HepG2 (cell line): ENCODE measurements around the gene SHLD1. TPM values are rescaled to one million over a fixed set of nuclear protein-coding genes. Genes with fewer than 3 reads are reported as not detected.

Experiments
- ASH2L ChIP-seq: fragments of 300-600, 200-600 bp; sonication (generic); IDR thresholded peaks from 2 replicates; pipeline ENCODE4 v1.7.0; 2017; ENCODE audit warnings: low read depth, mild to moderate bottlenecking, moderate library complexity, mixed read lengths, low read length; ENCODE audit not compliant: insufficient read length
- EZH2 ChIP-seq: conservative IDR thresholded peaks from 2 replicates; pipeline ENCODE4 v1.6.1; 2012; ENCODE audit warnings: mild to moderate bottlenecking, low read depth, low read length, moderate library complexity
- FOSL2 ChIP-seq: sonication (generic); formaldehyde crosslinking; IDR thresholded peaks from 2 replicates; pipeline ENCODE4 v1.4.0; 2020; ENCODE audit warnings: missing genetic modification reagents
- FOXK2 ChIP-seq: fragments of 450-650 bp; IDR thresholded peaks from 2 replicates; pipeline ENCODE4 v1.6.1; 2016
- HDAC2 ChIP-seq: sonication (generic); formaldehyde crosslinking; IDR thresholded peaks from 2 replicates; pipeline ENCODE4 v1.4.0; 2020; ENCODE audit warnings: missing genetic modification reagents
- HNF4G ChIP-seq, 2 experiments: sonication (generic) in 1 of 2; formaldehyde crosslinking in 1 of 2; IDR thresholded peaks; 2 replicates each; pipeline versions ENCODE4 v1.4.0 to v1.6.1; 2011 to 2020; ENCODE audit warnings: borderline replicate concordance in 2 of 2, low read depth in 2 of 2, mild to moderate bottlenecking in 2 of 2, low read length in 1 of 2, missing genetic modification reagents in 1 of 2, moderate library complexity in 1 of 2
- JARID2 ChIP-seq: sonication (generic); formaldehyde crosslinking; IDR thresholded peaks from 2 replicates; pipeline ENCODE4 v1.8.1; 2023; ENCODE audit warnings: missing genetic modification reagents, inconsistent platforms; ENCODE audit not compliant: insufficient replicate concordance
- MATR3 ChIP-seq: sonication (generic); formaldehyde crosslinking; IDR thresholded peaks from 2 replicates; pipeline ENCODE4 v1.4.0; 2020; ENCODE audit warnings: missing genetic modification reagents
- PRMT3 ChIP-seq: sonication (generic); formaldehyde crosslinking; IDR thresholded peaks from 2 replicates; pipeline ENCODE4 v1.8.1; 2022; ENCODE audit warnings: low read depth, mild to moderate bottlenecking, moderate library complexity, missing genetic modification reagents, borderline replicate concordance
- REPIN1 ChIP-seq: sonication (generic); formaldehyde crosslinking; IDR thresholded peaks from 2 replicates; pipeline ENCODE4 v1.8.0; 2022; ENCODE audit warnings: missing genetic modification reagents, low read depth, mild to moderate bottlenecking, borderline replicate concordance
- SIX1 ChIP-seq: sonication (generic); formaldehyde crosslinking; IDR thresholded peaks from 2 replicates; pipeline ENCODE4 v1.4.0; 2020; ENCODE audit warnings: missing genetic modification reagents, borderline replicate concordance
- SUZ12 ChIP-seq: fragments of 150-350 bp; IDR thresholded peaks from 2 replicates; pipeline ENCODE4 v1.6.1; 2014; ENCODE audit warnings: low read depth, low read length
- TAF15 ChIP-seq: fragments of 200-400 bp; formaldehyde crosslinking; IDR thresholded peaks from one replicate; pipeline ENCODE4 v1.6.1; 2018; ENCODE audit warnings: mild to moderate bottlenecking, low read depth, low read length; ENCODE audit not compliant: poor library complexity, severe bottlenecking
- TOPORS ChIP-seq: sonication (generic); formaldehyde crosslinking; IDR thresholded peaks from 2 replicates; pipeline ENCODE4 v1.8.0; 2023; ENCODE audit warnings: mild to moderate bottlenecking, missing genetic modification reagents
- U2AF2 ChIP-seq: fragments of 200-400 bp; formaldehyde crosslinking; IDR thresholded peaks from 2 replicates; pipeline ENCODE4 v1.6.1; 2017; ENCODE audit warnings: low read depth, mild to moderate bottlenecking, low read length
- ZNF790 ChIP-seq: sonication (generic); formaldehyde crosslinking; IDR thresholded peaks from 2 replicates; pipeline ENCODE4 v1.8.0; 2022; ENCODE audit warnings: missing genetic modification reagents, mild to moderate bottlenecking, borderline replicate concordance
- ZZZ3 ChIP-seq: sonication (generic); formaldehyde crosslinking; IDR thresholded peaks from 2 replicates; pipeline ENCODE4 v1.4.0; 2020; ENCODE audit warnings: missing genetic modification reagents, mild to moderate bottlenecking, borderline replicate concordance
- polyA plus RNA-seq, 8 experiments: library from polyadenylated mRNA; depleted of rRNA in 3 of 8; stranded (reverse) in 7 of 8; unstranded in 1 of 8; fragments of >200 nt; fragmentation: Illumina TruSeq in 4 of 8; extraction: Trizol in 4 of 8; gene quantifications; 2 replicates each; pipeline versions ENCODE4 v1.2.1 to v1.2.3, GENCODE V29; 2011 to 2016; ENCODE audit warnings: low read depth in 4 of 8, missing spikeins in 1 of 8, mixed read lengths in 1 of 8; ENCODE audit not compliant: insufficient read depth in 1 of 8
- total RNA-seq, 5 experiments: library from RNA; depleted of rRNA; stranded (reverse); fragments of >200 nt; fragmentation: Illumina TruSeq; extraction: Trizol; gene quantifications; 2 replicates each; pipeline ENCODE4 v1.2.3, GENCODE V29; 2016; ENCODE audit warnings: low read depth in 1 of 5
- TF ChIP-seq, protein P1 (sequence below): sonication (generic); formaldehyde crosslinking; IDR thresholded peaks from 2 replicates; pipeline ENCODE4 v1.5.0; 2020; ENCODE audit warnings: mild to moderate bottlenecking, missing genetic modification reagents
- TF ChIP-seq, protein P2 (sequence below): sonication (generic); formaldehyde crosslinking; IDR thresholded peaks from 2 replicates; pipeline ENCODE4 v1.4.0; 2020; ENCODE audit warnings: missing genetic modification reagents
- TF ChIP-seq, protein P3 (sequence below): sonication (generic); formaldehyde crosslinking; IDR thresholded peaks from 2 replicates; pipeline ENCODE4 v1.8.1; 2023; ENCODE audit warnings: missing genetic modification reagents, inconsistent platforms, borderline replicate concordance
- TF ChIP-seq, protein P4 (sequence below): IDR thresholded peaks from 2 replicates; pipeline ENCODE4 v1.6.1; 2016
- TF ChIP-seq, protein P5 (sequence below): sonication (generic); formaldehyde crosslinking; IDR thresholded peaks from 2 replicates; pipeline ENCODE4 v1.4.0; 2020; ENCODE audit warnings: missing genetic modification reagents

Gene SHLD1
- total and polyA plus RNA-seq, 2 of the 13 experiments (the other 11 are each of a cell fraction or from before 2014, with no cell fraction given): 8.9 to 10.0 TPM

GRCh38 chr20:5781798-5782750 lies 31.9 kb downstream of the SHLD1 start (continued):
- TF ChIP-seq, protein P1, sequence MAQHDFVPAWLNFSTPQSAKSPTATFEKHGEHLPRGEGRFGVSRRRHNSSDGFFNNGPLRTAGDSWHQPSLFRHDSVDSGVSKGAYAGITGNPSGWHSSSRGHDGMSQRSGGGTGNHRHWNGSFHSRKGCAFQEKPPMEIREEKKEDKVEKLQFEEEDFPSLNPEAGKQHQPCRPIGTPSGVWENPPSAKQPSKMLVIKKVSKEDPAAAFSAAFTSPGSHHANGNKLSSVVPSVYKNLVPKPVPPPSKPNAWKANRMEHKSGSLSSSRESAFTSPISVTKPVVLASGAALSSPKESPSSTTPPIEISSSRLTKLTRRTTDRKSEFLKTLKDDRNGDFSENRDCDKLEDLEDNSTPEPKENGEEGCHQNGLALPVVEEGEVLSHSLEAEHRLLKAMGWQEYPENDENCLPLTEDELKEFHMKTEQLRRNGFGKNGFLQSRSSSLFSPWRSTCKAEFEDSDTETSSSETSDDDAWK (CRISPR knock-in tag): no peak
- TF ChIP-seq, protein P2, sequence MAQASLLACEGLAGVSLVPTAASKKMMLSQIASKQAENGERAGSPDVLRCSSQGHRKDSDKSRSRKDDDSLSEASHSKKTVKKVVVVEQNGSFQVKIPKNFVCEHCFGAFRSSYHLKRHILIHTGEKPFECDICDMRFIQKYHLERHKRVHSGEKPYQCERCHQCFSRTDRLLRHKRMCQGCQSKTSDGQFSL (CRISPR knock-in tag): no peak
- TF ChIP-seq SUZ12: no peak
- TF ChIP-seq ZNF790 (CRISPR knock-in tag): no peak
- peak; percentile 76 for TF ChIP-seq HDAC2 (CRISPR knock-in tag)
- no peak for TF ChIP-seq ZZZ3
- TF ChIP-seq FOXK2: peak; percentile 26; the same call in 1 of the 2 replicates
- TF ChIP-seq, protein P3, sequence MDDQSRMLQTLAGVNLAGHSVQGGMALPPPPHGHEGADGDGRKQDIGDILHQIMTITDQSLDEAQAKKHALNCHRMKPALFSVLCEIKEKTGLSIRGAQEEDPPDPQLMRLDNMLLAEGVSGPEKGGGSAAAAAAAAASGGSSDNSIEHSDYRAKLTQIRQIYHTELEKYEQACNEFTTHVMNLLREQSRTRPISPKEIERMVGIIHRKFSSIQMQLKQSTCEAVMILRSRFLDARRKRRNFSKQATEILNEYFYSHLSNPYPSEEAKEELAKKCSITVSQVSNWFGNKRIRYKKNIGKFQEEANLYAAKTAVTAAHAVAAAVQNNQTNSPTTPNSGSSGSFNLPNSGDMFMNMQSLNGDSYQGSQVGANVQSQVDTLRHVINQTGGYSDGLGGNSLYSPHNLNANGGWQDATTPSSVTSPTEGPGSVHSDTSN (CRISPR knock-in tag): no peak
- no peak for TF ChIP-seq PRMT3 (CRISPR knock-in tag)
- TF ChIP-seq, protein P4, sequence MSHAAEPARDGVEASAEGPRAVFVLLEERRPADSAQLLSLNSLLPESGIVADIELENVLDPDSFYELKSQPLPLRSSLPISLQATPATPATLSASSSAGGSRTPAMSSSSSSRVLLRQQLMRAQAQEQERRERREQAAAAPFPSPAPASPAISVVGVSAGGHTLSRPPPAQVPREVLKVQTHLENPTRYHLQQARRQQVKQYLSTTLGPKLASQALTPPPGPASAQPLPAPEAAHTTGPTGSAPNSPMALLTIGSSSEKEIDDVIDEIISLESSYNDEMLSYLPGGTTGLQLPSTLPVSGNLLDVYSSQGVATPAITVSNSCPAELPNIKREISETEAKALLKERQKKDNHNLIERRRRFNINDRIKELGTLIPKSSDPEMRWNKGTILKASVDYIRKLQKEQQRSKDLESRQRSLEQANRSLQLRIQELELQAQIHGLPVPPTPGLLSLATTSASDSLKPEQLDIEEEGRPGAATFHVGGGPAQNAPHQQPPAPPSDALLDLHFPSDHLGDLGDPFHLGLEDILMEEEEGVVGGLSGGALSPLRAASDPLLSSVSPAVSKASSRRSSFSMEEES: peak; percentile 63; the same call in 1 of the 2 replicates
- TF ChIP-seq FOSL2: peak; percentile 57
- TF ChIP-seq EZH2: no peak
- 0 out of 2 replicates have a peak, but pooled peaks have one; percentile 56 for TF ChIP-seq REPIN1
- TF ChIP-seq TAF15: no peak
- TF ChIP-seq SIX1: peak; percentile 46; the same call in 1 of the 2 replicates
- TF ChIP-seq MATR3: no peak
- TF ChIP-seq U2AF2: no peak
- TF ChIP-seq, protein P5, sequence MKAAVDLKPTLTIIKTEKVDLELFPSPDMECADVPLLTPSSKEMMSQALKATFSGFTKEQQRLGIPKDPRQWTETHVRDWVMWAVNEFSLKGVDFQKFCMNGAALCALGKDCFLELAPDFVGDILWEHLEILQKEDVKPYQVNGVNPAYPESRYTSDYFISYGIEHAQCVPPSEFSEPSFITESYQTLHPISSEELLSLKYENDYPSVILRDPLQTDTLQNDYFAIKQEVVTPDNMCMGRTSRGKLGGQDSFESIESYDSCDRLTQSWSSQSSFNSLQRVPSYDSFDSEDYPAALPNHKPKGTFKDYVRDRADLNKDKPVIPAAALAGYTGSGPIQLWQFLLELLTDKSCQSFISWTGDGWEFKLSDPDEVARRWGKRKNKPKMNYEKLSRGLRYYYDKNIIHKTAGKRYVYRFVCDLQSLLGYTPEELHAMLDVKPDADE (CRISPR knock-in tag): no peak
- TF ChIP-seq TOPORS (CRISPR knock-in tag): no peak
- no peak for TF ChIP-seq JARID2 (CRISPR knock-in tag)
- TF ChIP-seq ASH2L: peak; percentile 69
- peak; percentile 4 for TF ChIP-seq HNF4G (IDR thresholded peaks at IDR 0.05; ENCODE audit: borderline replicate concordance, low read depth, low read length)
- TF ChIP-seq HNF4G (CRISPR knock-in tag; IDR thresholded peaks at IDR 0.05; ENCODE audit: borderline replicate concordance, low read depth): no peak; the same call in 1 of the 2 replicates
